Placental epithelial cell (primary cell): Measurements from ENCODE around the gene ANKRD36C. TPM values are rescaled to one million over a fixed set of nuclear protein-coding genes. Genes with fewer than 3 reads are reported as not detected.

Experiments used
- small RNA-seq: library from RNA; depleted of rRNA; stranded (forward); fragments of <200 nt; gene quantifications from one replicate; pipeline ENCODE3, GENCODE V24; 2012
- total RNA-seq: library from RNA; depleted of rRNA; stranded (reverse); fragments of >200 nt; gene quantifications from 2 replicates; pipeline ENCODE4 v1.2.3, GENCODE V29; 2012

ANKRD36C gene
- 58.9 and 82.4 TPM in 2 replicates for total RNA-seq

GRCh38 chr2:95991351-95992094 lies at the start of gene ANKRD36C:
ANKRD36C (minus strand) TSS chr2:95991824; CDS start chr2:95991708, 116 bp downstream.

GRCh38 chr2:96034792-96035191 lies 43.2 kb upstream of the ANKRD36C start, which contains the start of gene GPAT2:
GPAT2 (minus strand) TSS chr2:96034916; CDS start chr2:96032359, 2,557 bp downstream.

Small RNAs within 50 kb of the gene (small RNA-seq; reads per million reads assigned to genes)
- gene RN7SL210P, result not detected

Other genes starting within 250 kb of the ANKRD36C start
- gene GPAT2, start 43.1 kb upstream of the ANKRD36C start, total RNA-seq, result 1.2 and 14.2 TPM in 2 replicates
- 0.22 and 0.39 TPM in 2 replicates for gene ADRA2B, start 124.7 kb upstream of the ANKRD36C start, total RNA-seq
- not detected in 2 replicates for gene ASTL, start 146.7 kb upstream of the ANKRD36C start, total RNA-seq
- gene DUSP2, start 153.6 kb upstream of the ANKRD36C start, total RNA-seq, result 1.6 and 2.5 TPM in 2 replicates
- 92.3 and 110 TPM in 2 replicates for gene STARD7, start 217.0 kb upstream of the ANKRD36C start, total RNA-seq